HUDEP-2 (cell line): ENCODE data around the gene FXYD7.
"Not testable (repeated sequence)": the region's sequence is repeated elsewhere in the genome, so short reads cannot be mapped to it uniquely, and the experiment has no call there.

Experiments used
- DNase-seq, 76 experiments: peaks; one replicate each; lab custom pipeline; 2025; ENCODE audit not compliant: unreplicated experiment in 76 of 76; lab: John Stamatoyannopoulos, UW

FXYD7 gene

DNA sequence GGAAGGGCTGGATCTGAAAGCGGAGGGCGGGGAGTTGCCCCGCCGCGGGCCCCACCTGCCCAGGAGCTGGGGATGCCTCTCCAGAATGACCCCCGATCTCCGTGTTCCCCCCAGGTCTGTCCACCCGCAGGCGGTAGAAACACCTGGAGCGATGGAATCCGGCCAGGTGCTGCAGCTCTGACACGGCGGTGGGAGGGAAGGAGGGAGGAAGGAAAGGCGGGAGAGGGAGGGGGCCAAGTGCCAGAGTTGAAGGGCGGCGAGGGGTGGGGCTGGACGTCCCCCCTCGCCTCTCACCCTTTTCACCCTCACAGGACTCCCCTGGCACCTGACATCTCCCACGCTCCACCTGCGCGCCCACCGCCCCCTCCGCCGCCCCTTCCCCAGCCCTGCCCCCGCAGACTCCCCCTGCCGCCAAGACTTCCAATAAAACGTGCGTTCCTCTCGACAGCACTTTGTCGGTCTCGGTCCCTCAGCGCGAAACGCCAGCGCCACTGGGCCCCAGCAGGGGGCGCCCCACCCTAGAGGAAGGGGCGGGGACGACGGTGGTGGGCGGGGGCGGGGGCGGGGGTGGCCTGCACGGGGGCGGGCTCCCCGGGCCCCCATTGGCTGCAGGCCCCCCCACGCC, 337 bp upstream of the FXYD7 start:
- DNase-seq: peak in 57 of 76 experiments; percentile 4 to 78 (median 43)

- DNase-seq: no peak
Observed at GRCh38 chr19:35143818-35144217, 763 bp downstream of the FXYD7 start.

DNA sequence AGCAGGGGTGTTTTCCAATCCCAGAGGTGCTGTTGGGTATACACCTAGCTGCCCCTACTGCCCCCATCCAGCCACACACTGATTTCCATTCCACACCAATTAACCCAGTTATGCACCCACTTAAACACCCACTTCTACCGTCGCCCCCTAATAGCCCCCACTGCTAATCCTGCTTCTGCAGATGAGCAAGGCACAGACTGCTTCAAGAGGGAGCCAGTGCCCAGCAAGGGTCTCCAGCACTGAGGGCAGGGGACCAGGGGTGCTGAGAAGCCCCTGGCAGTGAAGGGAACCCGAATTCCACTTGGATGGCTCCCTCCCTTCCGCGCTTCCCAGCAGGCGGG, 1.2 kb downstream of the FXYD7 start:
- no peak for DNase-seq

DNA sequence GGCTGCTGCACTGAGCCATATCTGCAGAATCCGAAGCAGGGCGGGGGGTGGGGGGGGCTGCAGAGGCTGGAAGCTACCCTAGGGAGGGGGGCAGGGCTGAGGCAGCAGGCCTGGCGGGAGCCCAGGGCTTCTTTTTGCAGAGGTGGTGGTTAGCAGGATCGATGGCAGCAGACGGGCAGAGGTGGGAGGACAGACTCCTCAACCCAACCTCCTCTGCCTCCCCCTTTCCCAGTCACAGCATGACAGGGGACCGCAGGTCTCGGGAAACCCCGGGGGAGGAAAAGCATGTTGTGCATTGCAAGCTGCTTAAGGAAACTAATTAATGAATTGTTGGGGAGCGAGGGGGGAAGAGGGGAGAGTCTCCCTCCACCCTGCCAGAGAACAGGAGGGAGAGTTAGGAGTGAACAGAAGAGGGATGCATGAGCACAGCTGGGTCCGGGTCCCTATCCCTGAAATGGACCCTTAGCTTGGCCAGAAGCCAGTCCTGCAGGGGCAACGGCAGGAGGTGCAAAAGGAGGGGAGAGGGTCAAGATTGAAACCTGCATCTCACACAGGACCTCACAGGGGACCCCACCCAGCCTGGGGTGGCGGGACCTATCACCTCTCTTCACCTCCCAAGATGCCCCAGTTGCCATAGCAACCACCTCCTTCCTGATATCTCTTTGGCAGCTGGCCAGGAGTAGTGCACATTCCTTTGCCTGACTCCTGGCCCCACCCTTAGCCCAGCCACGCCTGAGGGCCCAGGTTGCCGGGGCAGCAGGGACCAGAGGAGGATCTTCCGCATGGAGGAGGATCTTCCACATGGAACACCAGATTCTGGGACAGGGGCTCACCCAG, 1.8 kb downstream of the FXYD7 start:
- DNase-seq: peak in 22 of 76 experiments; percentile 8 to 50 (median 22)

DNA sequence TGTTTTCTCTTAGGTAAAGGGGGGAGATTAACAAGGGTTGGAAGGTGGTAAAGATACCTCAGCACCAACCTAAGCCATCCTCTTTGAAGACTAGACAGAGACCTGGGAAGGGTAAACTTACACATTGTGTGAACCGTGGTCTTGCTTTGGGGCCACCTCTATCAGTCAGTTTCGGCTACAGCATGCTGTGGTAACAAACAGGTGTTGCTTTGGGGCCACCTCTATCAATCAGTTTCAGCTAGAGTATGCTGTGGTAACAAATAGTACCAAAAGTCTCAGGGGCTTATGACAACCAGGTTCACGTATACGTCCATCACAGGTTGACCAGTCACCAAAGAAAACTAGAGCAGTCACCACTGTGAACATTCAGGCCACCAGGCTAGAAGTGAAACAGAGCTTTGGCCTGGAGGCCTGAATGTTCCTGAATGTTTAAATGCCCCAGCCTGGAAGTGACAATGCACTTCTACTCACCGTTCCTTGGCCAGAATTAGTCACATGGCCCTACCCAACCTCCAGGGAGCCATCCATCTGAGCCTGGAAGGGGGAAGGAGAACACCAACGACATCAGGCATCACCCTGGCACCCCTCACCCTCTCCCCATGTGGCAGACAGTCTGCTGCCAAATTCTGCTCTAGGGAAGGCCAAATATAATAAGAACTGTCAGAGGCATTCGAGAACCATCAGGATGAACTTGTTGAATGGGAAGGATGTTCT, 3.8 kb downstream of the FXYD7 start:
- DNase-seq: no peak

DNA sequence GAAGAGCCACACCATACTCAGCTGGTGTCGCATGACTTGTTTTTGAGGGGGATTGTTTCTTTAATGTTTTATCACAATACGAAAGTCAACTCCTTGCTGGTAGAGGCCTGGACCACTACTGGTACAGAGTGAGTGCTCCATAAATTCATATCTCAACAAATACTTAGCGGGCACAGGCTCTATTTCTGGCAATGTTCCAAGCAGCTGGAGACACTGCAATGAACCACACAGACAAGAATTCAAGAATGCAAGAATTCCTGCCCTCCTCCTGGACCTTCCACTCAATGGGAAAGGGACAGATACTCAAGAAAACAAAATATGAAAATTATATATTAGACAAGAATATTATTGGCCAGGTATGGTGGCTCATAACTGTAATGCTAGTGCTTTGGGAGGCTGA, 6.4 kb downstream of the FXYD7 start:
- DNase-seq: no peak

DNA sequence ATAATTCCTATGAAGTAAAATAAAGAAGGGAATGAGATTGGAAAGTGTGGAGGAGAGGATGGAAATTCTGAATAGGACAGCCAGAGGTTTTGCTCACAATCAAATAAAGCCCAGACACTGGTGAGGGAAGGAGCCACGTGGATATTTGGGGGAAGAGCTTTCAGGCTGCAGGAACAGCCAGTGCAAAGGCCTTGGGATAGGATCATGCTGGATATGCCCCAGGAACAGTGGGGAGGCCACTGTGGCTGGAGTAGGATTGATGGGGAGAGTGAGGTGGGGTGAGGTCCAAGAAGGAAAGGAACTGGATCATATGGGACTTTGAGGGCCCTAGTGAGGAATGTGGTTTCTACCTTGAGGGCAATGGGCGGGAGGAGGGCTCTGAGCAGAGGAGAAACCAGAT, 7.4 kb downstream of the FXYD7 start:
- no peak for DNase-seq

GRCh38 chr19:35151273-35152065, 8.4 kb downstream of the FXYD7 start:
- no peak for DNase-seq

DNA sequence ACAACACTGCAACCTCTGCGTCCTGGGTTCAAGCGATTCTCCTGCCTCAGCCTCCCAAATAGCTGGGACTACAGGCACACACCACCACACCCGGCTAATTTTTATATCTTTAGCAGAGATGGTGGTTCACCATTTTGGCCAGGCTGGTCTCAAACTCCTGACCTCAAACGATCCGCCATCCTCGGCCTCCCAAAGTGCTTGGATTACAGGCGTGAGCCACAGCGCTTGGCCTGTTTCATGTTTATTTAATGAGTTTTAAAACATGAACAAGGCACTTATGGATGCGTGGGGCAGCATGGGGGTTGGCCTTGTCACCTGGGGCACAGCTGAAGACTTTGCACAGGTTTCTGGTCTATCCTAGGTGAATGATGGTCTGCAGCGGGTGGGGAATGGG, 10.1 kb downstream of the FXYD7 start:
- not testable (repeated sequence) for DNase-seq

GRCh38 chr19:35153701-35154524, 10.9 kb downstream of the FXYD7 start:
- DNase-seq: peak in 44 of 76 experiments; percentile 17 to 70 (median 40)

DNA sequence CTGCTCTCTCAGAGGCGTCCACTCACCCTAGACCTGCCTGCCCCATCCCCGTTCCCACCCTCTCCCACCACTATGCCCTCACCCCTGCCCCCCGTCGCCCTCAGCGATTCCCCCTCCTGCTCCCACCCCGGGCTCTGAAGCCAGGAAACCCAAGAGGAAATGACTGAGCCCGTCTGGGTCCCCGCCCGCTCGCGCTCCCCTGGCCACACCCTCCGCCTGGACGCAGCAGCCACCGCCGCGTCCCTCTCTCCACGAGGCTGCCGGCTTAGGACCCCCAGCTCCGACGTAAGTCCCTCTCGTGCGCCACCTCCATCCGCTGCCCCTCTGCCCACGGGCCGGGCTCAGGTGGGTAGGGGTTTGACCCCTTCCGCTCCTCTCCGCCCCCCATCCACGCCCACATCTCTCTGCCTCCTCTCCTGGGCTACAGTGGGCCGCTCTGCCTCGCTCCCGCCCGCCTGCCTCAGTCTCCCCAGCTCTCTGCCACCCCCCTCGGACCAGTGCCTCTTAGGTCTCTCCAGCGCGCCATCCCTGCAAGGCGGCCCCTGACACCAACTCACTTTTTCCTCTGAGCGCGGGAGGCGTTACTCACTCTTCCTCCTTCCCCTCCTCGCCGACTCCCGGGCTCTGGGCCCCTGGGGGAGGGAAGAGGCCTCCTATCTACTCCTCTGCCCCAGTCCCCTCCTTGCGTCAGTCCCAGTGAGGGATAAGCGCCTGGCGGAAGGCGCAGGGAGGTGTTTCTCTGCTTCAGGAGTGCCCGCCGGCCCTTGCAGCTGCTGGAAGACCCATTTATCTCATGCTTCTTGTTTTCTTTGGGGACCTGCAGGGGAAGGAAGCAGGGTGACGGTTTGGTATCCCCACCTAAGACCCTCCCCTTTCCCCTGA, 11.7 kb downstream of the FXYD7 start, which contains the start of gene FXYD5:
Gene FXYD5, plus strand, starts transcription at position 211 of the 882 bp plus-strand sequence. CDS start 816 bp downstream, outside the sequence.
- DNase-seq: peak in 69 of 76 experiments; percentile 13 to 82 (median 62)

DNA sequence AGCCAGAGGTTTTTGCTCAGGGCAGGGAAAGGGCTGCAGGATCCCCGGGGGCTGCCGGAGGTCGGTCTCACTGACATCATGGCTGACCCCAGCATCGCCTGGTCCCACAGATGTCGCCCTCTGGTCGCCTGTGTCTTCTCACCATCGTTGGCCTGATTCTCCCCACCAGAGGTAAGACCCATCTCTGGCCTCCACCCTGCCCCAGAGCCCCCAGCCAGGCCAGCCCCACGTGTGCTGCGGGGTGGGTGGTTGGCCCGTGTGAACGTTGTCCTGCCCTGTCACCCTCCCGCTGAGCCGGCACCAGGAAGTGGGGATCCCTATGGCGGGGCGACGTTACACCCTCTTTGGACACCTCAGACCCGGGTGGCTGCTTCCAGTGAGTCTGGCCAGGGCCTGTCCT, 12.4 kb downstream of the FXYD7 start:
- peak in 3 of 76 experiments; percentile 10 to 30 (median 24) for DNase-seq

DNA sequence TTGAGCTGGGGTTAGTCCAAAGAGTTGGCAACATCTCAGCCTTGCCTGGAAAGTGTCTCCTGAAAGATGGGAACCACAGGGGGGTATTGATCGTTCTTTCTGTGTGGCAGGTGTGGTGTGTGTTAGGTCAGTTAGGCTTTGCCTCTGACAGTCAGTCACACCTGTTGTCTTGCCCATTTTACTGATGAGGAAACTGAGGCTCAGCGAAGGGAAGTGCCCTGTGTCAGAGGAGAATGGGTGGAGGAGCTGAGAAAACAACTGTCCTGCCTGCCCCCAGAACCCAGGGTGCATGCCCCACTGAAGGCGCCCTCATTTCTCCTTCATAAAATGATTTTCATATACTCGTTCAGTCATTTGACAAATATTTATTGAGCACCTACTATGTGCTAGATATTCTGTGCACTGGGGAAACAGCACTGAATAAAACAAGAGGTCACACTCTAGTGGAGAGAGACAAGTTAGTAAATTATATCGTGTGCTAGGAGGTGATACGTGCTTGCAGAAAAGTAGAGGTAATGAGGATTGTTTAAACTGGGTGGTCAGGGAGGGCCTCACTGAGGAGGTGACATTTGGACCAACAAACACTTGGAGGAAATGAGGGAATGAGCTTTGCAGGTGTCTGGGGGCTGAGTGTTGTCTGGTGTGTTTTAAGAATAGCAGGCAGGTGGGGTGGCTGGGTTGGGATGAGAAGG, 13.1 kb downstream of the FXYD7 start:
- no peak for DNase-seq

GRCh38 chr19:35156673-35157014, 13.6 kb downstream of the FXYD7 start:
- peak in 6 of 76 experiments; percentile 25 to 61 (median 46) for DNase-seq

DNA sequence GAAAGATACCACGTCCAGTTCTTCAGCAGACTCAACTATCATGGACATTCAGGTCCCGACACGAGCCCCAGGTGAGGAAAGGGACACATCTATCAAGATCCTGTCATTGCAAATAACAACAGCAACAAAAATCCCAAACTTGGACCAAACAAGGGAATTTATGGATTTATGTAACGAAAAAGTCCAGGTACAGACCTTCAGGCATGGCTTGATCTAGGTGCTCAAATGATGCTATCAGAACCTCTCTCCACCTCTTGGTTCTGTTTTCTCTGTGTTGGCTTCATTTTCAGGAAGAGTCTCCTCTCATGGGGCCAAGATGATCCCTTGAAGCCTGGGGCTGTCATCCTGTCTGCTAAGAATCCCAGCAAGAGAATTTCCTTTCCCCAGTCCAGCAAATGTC, 14.4 kb downstream of the FXYD7 start:
- no peak for DNase-seq

- DNase-seq: no peak
Observed at GRCh38 chr19:35159606-35160005, 16.6 kb downstream of the FXYD7 start.

DNA sequence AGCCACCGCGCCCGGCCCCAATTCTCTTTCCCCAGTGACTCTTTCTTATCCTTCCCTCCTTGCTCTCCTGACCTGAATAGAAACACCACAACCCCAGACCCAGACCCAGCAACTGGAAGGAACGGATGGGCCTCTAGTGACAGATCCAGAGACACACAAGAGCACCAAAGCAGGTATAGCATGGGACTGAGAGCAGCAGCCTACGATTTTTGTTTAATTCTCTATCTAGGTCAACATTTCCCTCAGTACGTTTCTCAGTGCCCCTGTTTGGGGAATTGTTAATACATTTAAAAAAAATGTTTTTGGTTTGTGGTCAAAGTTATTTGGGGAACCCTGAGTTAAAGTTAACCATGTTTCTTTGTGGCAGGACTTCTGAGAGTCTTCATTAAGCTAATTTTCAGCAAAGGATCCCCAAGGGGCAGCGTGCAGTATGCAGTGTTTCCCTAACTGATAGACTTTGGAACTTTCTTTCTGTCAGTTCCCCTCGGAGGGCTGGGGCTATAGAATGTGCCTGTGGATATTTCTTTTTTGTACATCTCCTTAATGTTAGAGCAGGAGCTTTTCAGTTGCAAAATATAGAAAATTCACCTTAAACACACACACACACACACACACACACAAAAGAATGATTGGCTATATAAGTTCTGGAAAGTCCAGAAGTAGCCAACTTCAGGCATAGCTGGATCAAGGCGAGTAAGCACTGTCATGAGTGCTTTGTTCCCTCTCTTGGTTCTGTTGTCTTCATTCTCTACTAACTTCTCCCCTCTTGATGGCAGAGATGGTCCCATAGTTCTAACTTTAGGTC, 17.8 kb downstream of the FXYD7 start:
- DNase-seq: no peak

DNA sequence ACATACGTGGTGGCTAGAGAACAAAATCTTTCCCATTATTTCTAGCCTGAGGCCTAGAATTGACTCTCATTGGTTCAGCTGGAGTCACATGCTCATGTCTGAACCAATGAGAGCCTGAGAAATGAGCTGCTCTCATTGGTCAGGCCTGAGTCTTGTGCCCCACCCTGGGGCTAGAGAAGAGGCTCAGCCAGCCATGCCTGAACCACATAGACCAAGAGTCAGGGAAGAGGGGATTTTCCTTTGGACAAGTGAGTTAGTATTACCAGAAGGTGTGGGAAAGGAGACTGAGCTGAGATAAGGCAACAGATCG, 18.3 kb downstream of the FXYD7 start:
- no peak for DNase-seq
